SK-N-SH treated with all-trans-retinoic acid at 6 μM for 48 hours (cell line): ENCODE measurements around the gene DCTN3.

Experiments
- ATAC-seq: fragments of 200-7000 bp; cut with Tn5 transposase; 3 replicates; pipeline ENCODE4 v1.9.1; 2020; ENCODE audit warnings: mild to moderate bottlenecking, moderate library complexity
- ARNTL ChIP-seq: fragments of 450-650 bp; formaldehyde crosslinking; IDR thresholded peaks from 2 replicates; pipeline ENCODE4 v1.5.0; 2020; ENCODE audit warnings: low read depth, mild to moderate bottlenecking, moderate library complexity, borderline replicate concordance
- CSDC2 ChIP-seq: fragments of 250-450 bp; sonication (Bioruptor Pico); IDR thresholded peaks from 2 replicates; pipeline ENCODE4 v1.5.0; 2020; ENCODE audit warnings: mild to moderate bottlenecking, moderate library complexity
- ESRRG ChIP-seq: fragments of 250-450 bp; sonication (Bioruptor Pico); IDR thresholded peaks from 2 replicates; pipeline ENCODE4 v1.6.1; 2021; ENCODE audit warnings: mild to moderate bottlenecking
- GLIS3 ChIP-seq: fragments of 250-450 bp; sonication (Bioruptor Pico); IDR thresholded peaks from 2 replicates; pipeline ENCODE4 v1.5.0; 2020; ENCODE audit warnings: mild to moderate bottlenecking, moderate library complexity
- ISL1 ChIP-seq: fragments of 250-450 bp; sonication (Bioruptor Pico); IDR thresholded peaks from 2 replicates; pipeline ENCODE4 v2.1.2; 2022; ENCODE audit warnings: mild to moderate bottlenecking, moderate library complexity
- OSR1 ChIP-seq: fragments of 250-450 bp; sonication (Bioruptor Pico); IDR thresholded peaks from 2 replicates; pipeline ENCODE4 v1.8.0; 2022; ENCODE audit warnings: moderate library complexity, mild to moderate bottlenecking, inconsistent platforms
- PPARA ChIP-seq: fragments of 250-450 bp; sonication (Bioruptor Pico); IDR thresholded peaks from 2 replicates; pipeline ENCODE4 v1.5.0; 2020; ENCODE audit warnings: mild to moderate bottlenecking, borderline replicate concordance
- SNAI2 ChIP-seq: fragments of 250-450 bp; sonication (Bioruptor Pico); IDR thresholded peaks from 2 replicates; pipeline ENCODE4 v1.5.0; 2020; ENCODE audit warnings: mild to moderate bottlenecking, moderate library complexity
- TCF4 ChIP-seq: fragments of 250-450 bp; sonication (Bioruptor Pico); IDR thresholded peaks from 2 replicates; pipeline ENCODE4 v1.8.0; 2021; ENCODE audit warnings: mild to moderate bottlenecking, moderate library complexity, borderline replicate concordance
- ZC3H10 ChIP-seq: fragments of 250-450 bp; sonication (Bioruptor Pico); IDR thresholded peaks from 2 replicates; pipeline ENCODE4 v1.5.1; 2021; ENCODE audit warnings: mild to moderate bottlenecking, moderate library complexity
- ZFP3 ChIP-seq: fragments of 250-450 bp; sonication (Bioruptor Pico); IDR thresholded peaks from 2 replicates; pipeline ENCODE4 v1.5.0; 2020; ENCODE audit warnings: mild to moderate bottlenecking, moderate library complexity
- ZNF70 ChIP-seq: fragments of 450-650 bp; formaldehyde crosslinking; IDR thresholded peaks from 2 replicates; pipeline ENCODE4 v1.5.0; 2020; ENCODE audit warnings: mild to moderate bottlenecking, moderate library complexity
- TF ChIP-seq, protein P1 (sequence below): fragments of 250-450 bp; sonication (Bioruptor Pico); IDR thresholded peaks from 2 replicates; pipeline ENCODE4 v1.5.0; 2020; ENCODE audit warnings: mild to moderate bottlenecking, moderate library complexity
- TF ChIP-seq, protein P2 (sequence below): fragments of 250-450 bp; sonication (Bioruptor Pico); IDR thresholded peaks from 2 replicates; pipeline ENCODE4 v1.8.0; 2021; ENCODE audit warnings: low read depth, mild to moderate bottlenecking, moderate library complexity, borderline replicate concordance
- TF ChIP-seq, protein P3 (sequence below): fragments of 250-450 bp; sonication (Bioruptor Pico); IDR thresholded peaks from 2 replicates; pipeline ENCODE4 v1.5.1; 2020; ENCODE audit warnings: low read depth, mild to moderate bottlenecking, moderate library complexity
- TF ChIP-seq, protein P4 (sequence below): fragments of 250-450 bp; sonication (Bioruptor Pico); IDR thresholded peaks from 2 replicates; pipeline ENCODE4 v1.8.0; 2020; ENCODE audit warnings: mild to moderate bottlenecking, moderate library complexity, borderline replicate concordance

The DCTN3 gene

DNA sequence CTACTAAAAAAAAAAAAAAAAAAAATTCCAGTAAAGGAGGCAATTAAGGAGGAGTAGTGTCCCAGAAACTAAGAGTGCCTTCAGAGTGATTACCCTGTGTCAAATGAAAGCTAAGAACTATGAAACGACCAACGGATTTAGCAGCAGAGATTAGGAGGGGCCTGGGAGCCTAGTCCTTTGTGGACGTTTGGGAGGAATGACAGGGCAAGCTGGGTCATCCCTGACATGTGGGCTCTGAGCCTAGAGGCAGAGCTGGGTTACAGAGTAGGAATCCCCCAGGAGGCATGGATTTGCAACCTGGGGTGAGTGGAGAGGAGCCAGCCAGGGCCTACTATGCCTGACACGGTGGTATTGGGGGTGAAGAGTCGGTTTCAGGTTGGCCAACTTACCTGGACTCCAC is 12.9 kb upstream of the DCTN3 start:
- TF ChIP-seq ZFP3 (CRISPR knock-in tag): no peak
- no peak for TF ChIP-seq TCF4 (CRISPR knock-in tag)
- TF ChIP-seq CSDC2: no peak
- TF ChIP-seq, protein P1, sequence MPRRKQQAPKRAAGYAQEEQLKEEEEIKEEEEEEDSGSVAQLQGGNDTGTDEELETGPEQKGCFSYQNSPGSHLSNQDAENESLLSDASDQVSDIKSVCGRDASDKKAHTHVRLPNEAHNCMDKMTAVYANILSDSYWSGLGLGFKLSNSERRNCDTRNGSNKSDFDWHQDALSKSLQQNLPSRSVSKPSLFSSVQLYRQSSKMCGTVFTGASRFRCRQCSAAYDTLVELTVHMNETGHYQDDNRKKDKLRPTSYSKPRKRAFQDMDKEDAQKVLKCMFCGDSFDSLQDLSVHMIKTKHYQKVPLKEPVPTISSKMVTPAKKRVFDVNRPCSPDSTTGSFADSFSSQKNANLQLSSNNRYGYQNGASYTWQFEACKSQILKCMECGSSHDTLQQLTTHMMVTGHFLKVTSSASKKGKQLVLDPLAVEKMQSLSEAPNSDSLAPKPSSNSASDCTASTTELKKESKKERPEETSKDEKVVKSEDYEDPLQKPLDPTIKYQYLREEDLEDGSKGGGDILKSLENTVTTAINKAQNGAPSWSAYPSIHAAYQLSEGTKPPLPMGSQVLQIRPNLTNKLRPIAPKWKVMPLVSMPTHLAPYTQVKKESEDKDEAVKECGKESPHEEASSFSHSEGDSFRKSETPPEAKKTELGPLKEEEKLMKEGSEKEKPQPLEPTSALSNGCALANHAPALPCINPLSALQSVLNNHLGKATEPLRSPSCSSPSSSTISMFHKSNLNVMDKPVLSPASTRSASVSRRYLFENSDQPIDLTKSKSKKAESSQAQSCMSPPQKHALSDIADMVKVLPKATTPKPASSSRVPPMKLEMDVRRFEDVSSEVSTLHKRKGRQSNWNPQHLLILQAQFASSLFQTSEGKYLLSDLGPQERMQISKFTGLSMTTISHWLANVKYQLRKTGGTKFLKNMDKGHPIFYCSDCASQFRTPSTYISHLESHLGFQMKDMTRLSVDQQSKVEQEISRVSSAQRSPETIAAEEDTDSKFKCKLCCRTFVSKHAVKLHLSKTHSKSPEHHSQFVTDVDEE (CRISPR knock-in tag): no peak
- TF ChIP-seq, protein P2, sequence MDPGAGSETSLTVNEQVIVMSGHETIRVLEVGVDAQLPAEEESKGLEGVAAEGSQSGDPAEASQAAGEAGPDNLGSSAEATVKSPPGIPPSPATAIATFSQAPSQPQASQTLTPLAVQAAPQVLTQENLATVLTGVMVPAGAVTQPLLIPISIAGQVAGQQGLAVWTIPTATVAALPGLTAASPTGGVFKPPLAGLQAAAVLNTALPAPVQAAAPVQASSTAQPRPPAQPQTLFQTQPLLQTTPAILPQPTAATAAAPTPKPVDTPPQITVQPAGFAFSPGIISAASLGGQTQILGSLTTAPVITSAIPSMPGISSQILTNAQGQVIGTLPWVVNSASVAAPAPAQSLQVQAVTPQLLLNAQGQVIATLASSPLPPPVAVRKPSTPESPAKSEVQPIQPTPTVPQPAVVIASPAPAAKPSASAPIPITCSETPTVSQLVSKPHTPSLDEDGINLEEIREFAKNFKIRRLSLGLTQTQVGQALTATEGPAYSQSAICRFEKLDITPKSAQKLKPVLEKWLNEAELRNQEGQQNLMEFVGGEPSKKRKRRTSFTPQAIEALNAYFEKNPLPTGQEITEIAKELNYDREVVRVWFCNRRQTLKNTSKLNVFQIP (CRISPR knock-in tag): no peak
- TF ChIP-seq, protein P3, sequence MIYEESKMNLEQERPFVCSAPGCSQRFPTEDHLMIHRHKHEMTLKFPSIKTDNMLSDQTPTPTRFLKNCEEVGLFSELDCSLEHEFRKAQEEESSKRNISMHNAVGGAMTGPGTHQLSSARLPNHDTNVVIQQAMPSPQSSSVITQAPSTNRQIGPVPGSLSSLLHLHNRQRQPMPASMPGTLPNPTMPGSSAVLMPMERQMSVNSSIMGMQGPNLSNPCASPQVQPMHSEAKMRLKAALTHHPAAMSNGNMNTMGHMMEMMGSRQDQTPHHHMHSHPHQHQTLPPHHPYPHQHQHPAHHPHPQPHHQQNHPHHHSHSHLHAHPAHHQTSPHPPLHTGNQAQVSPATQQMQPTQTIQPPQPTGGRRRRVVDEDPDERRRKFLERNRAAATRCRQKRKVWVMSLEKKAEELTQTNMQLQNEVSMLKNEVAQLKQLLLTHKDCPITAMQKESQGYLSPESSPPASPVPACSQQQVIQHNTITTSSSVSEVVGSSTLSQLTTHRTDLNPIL: no peak
- TF ChIP-seq OSR1 (CRISPR knock-in tag): no peak
- TF ChIP-seq, protein P4, sequence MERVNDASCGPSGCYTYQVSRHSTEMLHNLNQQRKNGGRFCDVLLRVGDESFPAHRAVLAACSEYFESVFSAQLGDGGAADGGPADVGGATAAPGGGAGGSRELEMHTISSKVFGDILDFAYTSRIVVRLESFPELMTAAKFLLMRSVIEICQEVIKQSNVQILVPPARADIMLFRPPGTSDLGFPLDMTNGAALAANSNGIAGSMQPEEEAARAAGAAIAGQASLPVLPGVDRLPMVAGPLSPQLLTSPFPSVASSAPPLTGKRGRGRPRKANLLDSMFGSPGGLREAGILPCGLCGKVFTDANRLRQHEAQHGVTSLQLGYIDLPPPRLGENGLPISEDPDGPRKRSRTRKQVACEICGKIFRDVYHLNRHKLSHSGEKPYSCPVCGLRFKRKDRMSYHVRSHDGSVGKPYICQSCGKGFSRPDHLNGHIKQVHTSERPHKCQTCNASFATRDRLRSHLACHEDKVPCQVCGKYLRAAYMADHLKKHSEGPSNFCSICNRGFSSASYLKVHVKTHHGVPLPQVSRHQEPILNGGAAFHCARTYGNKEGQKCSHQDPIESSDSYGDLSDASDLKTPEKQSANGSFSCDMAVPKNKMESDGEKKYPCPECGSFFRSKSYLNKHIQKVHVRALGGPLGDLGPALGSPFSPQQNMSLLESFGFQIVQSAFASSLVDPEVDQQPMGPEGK (CRISPR knock-in tag): no peak
- no peak for TF ChIP-seq SNAI2 (CRISPR knock-in tag)
- no peak for TF ChIP-seq ZC3H10 (CRISPR knock-in tag)
- no peak for TF ChIP-seq PPARA (CRISPR knock-in tag)
- TF ChIP-seq ARNTL (CRISPR knock-in tag): no peak
- ATAC-seq: no peak

DNA sequence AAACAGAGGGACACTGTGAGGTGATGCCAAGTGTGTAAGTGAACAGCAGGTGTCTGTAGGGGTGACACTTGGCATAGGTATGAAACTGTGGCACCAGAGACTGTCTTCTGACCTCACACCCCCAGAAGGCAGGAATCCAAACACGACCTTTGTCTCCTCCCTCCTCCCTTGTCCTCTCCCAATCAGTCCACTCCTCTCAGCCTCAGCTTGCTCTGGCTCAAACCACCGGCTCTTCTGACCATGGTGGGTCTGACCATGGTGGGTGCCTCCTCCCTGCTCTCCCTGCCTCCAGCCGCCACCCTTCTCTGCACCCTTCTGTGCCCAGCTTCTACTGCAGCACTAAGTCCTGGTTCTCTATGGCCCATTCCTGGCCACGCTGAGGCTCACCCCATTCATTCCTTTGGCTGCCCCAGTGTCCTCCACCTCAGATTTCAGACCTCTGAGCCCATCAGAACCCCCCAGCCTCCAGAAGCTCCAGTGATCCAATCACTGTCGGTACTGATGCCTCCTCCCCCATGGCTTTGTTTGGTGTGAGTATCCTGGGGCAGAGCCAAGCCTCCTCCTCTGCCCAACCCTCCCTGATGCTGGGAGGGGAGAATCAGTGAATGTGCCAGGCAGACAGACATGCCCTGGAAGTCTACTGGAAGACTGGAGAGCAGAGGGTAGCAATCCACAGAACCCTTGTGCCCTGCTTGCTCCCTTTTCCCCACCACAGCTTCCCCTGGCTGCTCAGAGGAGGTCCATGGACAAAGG is 10.3 kb upstream of the DCTN3 start:
- TF ChIP-seq, protein P1 (CRISPR knock-in tag): no peak
- TF ChIP-seq PPARA (CRISPR knock-in tag) (no peak), CSDC2 (no peak), OSR1 (CRISPR knock-in tag) (no peak), GLIS3 (CRISPR knock-in tag) (no peak), ESRRG (CRISPR knock-in tag) (no peak), ISL1 (no peak), ZNF70 (CRISPR knock-in tag) (no peak)
- TF ChIP-seq, protein P2 (CRISPR knock-in tag): no peak
- TF ChIP-seq, protein P3: no peak
- ATAC-seq: no peak
